CMK (cell line): Measurements from ENCODE around the gene MAP9.
"Not testable (repeated sequence)": the region's sequence is repeated elsewhere in the genome, so short reads cannot be mapped to it uniquely, and the experiment has no call there.

Experiments
- DNase-seq: peaks from one replicate; pipeline ENCODE4 v3.0.0-alpha.2; 2010; ENCODE audit warnings: low read depth

Gene MAP9

GRCh38 chr4:155342142-155342541 is 34.6 kb downstream of the MAP9 start:
- DNase-seq = no peak

DNA sequence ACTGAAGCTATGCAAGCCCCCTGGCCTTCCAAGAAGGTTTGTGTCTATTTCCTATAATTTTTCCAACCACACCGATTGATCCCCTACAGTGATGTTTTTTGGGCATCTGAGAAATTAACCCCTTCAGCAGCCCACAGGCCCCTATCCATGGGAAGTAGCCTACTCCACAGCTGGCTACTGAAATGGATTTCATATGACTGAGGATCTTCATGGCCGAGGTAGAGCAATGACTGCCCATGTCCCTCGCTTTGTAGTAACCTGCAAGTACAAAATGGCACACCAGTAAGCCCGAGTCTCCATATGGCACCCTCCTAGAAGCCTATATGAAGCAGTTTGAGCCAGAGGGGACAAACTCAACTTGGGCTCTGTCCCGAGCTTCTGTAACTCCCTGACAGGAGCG is 36.8 kb downstream of the MAP9 start:
- DNase-seq = no peak

GRCh38 chr4:155339588-155339987 is 37.2 kb downstream of the MAP9 start:
- no peak for DNase-seq

- no peak for DNase-seq
These were observed 38.6 kb downstream of the MAP9 start for GRCh38 chr4:155338196-155338595.

- DNase-seq = no peak
These were observed 40.5 kb downstream of the MAP9 start for GRCh38 chr4:155336242-155336641.

GRCh38 chr4:155331478-155331877 is 45.3 kb downstream of the MAP9 start:
- no peak for DNase-seq

- DNase-seq = no peak
These were observed 54.0 kb downstream of the MAP9 start for GRCh38 chr4:155322782-155323181.

DNA sequence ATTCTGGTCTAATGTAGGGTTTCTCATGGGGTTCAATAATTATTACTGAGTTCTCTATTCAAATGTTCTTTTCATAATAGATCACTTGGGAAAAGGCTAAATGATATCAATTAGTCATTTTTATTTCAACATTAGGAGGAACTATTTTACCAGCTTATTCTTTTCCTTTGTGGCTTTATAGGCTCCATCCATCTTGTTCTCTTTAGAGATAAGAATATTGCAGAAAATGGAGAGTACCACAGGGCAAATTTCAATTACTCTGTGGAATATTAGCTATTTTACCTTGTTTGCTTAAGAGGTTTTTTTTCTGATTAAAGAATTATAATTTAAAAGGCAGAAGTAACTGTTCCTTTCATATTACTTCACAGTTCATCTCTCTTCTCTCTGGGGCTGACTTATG is 55.8 kb downstream of the MAP9 start:
- DNase-seq = no peak

- DNase-seq = no peak
These were observed 57.2 kb downstream of the MAP9 start for GRCh38 chr4:155319516-155319915.

- not testable (repeated sequence) for DNase-seq
These were observed 64.7 kb downstream of the MAP9 start for GRCh38 chr4:155312027-155312426.

DNA sequence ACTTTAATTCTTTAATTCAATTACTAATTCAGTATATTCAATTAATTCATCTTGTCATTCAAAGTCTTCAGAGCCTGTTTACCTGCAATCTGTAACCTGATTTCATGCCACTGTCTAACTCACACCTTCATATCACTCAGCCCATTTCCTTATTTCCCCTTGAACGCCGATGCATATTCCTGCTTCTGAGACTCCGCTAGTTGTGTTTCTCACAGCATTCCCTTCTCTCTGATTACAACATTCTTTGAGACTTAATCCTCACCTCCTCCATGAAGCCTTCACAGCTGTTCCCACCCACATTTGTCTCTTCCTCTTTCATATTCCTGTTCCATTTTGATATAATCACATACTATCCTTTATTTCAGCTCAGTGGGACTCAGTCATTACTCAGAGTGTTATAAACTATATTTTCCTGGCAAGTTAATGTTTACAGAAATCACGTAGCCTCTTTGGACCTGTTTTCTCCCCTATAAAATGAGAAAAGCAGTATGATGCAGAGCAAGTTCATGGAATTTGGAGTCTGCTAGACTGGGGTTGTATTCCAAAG is 69.0 kb downstream of the MAP9 start:
- DNase-seq = no peak

DNA sequence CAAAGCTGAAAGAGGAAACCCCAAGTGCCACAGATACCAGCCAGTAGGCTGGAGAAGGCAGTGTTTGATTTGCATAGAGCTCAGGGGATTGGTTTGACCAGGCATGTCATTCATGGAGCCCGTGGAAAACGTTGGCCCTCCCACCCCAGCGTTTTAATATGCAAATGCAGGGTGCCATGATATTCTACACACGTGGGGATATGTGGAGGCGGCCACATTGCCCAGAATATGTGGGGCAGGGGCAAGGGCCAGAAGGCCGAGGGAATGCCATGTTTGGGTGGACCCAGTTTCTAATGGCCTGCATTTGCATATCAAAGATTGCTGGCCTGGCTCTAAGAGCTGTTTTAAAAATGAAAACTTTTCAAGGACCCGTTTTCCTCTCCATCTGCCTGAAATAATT is 71.1 kb downstream of the MAP9 start:
- DNase-seq = no peak

GRCh38 chr4:155304375-155304774 is 72.4 kb downstream of the MAP9 start:
- DNase-seq = no peak

DNA sequence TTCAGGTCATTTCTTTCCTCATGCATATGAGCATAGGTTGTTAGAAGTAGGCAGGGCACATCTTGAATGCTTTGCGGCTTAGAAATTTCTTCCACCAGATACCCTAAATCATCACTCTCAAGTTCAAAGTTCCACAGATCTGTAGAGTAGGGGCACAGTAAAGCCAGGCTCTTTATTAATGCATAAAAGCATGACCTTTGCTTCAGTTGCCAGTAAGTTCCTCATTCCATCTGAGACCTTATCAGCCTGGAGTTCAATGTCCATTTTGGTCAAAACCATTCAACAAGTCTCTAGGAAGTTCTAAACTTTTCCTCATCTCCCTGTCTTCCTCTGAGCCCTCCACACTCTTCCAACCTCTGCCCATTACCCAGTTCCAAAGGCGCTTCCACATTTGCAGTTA is 77.7 kb downstream of the MAP9 start:
- DNase-seq = no peak
